Natural killer cell treated with Interleukin-12 subunit alpha and Interleukin-12 subunit beta and Interleukin-15 and Interleukin-18, amount 100 ng/mL, for 72 hours (primary cell): ENCODE results near the gene CLIP4. TPM values are rescaled to one million over a fixed set of nuclear protein-coding genes. Genes with fewer than 3 reads are reported as not detected.
A peak's percentile ranks its signal among the peaks of the same experiment; 100 is the strongest.

Source experiments
- ATAC-seq, 2 donors: fragments of 150-1000 bp; cut with Tn5 transposase in 1 of 2; sonication (Bioruptor Pico), chemical (Tn5 transposase) in 1 of 2; 2 replicates each; pipeline ENCODE4 v1.10.0; 2021
- DNase-seq: peaks from one replicate; pipeline ENCODE4 v3.0.0; 2022; ENCODE audit warnings: low spot score
- H3K27ac Mint-ChIP-seq, 2 donors: 1 replicate in 1 of 2; 2 replicates in 1 of 2; pipeline ENCODE4 v1.8.0; 2022; ENCODE audit warnings: mixed read lengths in 2 of 2, mild to moderate bottlenecking in 1 of 2, moderate library complexity in 1 of 2
- H3K27me3 Mint-ChIP-seq, 2 donors: 1 replicate in 1 of 2; 2 replicates in 1 of 2; pipeline ENCODE4 v1.8.0; 2022; ENCODE audit warnings: mixed read lengths in 2 of 2
- H3K36me3 Mint-ChIP-seq: one replicate; pipeline ENCODE4 v1.8.0; 2022; ENCODE audit warnings: mixed read lengths
- H3K4me1 Mint-ChIP-seq, 2 donors: 1 replicate in 1 of 2; 2 replicates in 1 of 2; pipeline ENCODE4 v1.8.0; 2022; ENCODE audit warnings: low read depth in 2 of 2, mixed read lengths in 2 of 2, mild to moderate bottlenecking in 1 of 2
- H3K4me3 Mint-ChIP-seq: one replicate; pipeline ENCODE4 v1.8.0; 2022; ENCODE audit warnings: mixed read lengths
- H3K9me3 Mint-ChIP-seq: 2 replicates; pipeline ENCODE4 v1.8.0; 2022; ENCODE audit warnings: mixed read lengths
- total RNA-seq, 2 donors: library from RNA; stranded (reverse); gene quantifications; one replicate each; pipeline ENCODE4 v1.2.3, GENCODE V29; 2022

Gene CLIP4
- total RNA-seq, 2 donors from 2014 or later: 24.4 to 40.6 TPM

DNA sequence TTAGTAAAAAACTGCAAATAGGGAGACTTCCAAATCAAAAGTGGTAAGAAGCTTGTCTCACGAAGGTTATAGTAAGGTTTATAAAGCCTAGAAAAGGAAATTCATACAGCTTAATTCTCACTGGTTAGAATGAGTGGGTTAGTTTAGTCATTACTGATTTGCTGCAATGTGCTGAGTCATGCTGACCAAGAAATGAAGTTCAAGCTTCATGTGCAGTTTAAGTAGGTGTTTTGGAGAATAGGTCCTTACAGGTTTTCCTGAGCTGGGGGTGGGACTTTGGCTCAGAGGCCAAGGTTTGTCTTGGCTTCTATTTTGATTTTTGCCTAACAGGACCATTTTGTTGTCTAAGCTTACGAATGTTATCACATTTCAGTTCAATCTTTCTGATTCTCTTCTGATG lies 15.1 kb downstream of the CLIP4 start:
- H3K4me1 Mint-ChIP-seq: peaks cover 20 to 30% of the 10 kb centered on the region in 2 donors
- peak; percentile 90 to 98 for ATAC-seq
- no peaks in the 10 kb centered on the region for H3K27me3 Mint-ChIP-seq
- no peaks in the 10 kb centered on the region for H3K9me3 Mint-ChIP-seq
- H3K27ac Mint-ChIP-seq: peak overlapping the region; percentile 88 to 92
- peaks cover 15% of the 10 kb centered on the region for H3K36me3 Mint-ChIP-seq
- DNase-seq: no peak
- H3K4me3 Mint-ChIP-seq: peak overlapping the region; percentile 78

- Mint-ChIP-seq H3K27me3 (no peaks in the 10 kb centered on the region), H3K36me3 (peaks cover 42% of the 10 kb centered on the region), H3K4me3 (no peak overlapping the region), H3K9me3 (no peaks in the 10 kb centered on the region), H3K4me1 (peaks cover 20 to 33% of the 10 kb centered on the region in 2 donors), H3K27ac (no peak overlapping the region)
- DNase-seq (no peak), ATAC-seq (no peak)
These were observed 19.7 kb downstream of the CLIP4 start for GRCh38 chr2:29134933-29135332.

- Mint-ChIP-seq H3K27ac (peak overlapping the region in 1 of 2 donors; percentile 30), H3K27me3 (no peaks in the 10 kb centered on the region), H3K4me3 (no peak overlapping the region), H3K4me1 (peaks cover 26 to 34% of the 10 kb centered on the region in 2 donors), H3K36me3 (peaks cover 47% of the 10 kb centered on the region), H3K9me3 (no peaks in the 10 kb centered on the region)
- ATAC-seq (no peak), DNase-seq (no peak)
These were observed 23.9 kb downstream of the CLIP4 start for GRCh38 chr2:29139152-29139551.

- H3K4me3 Mint-ChIP-seq: peak overlapping the region; percentile 35
- H3K27me3 Mint-ChIP-seq: no peaks in the 10 kb centered on the region
- peaks cover 26 to 32% of the 10 kb centered on the region in 2 donors for H3K4me1 Mint-ChIP-seq
- H3K36me3 Mint-ChIP-seq: peaks cover 47% of the 10 kb centered on the region
- ATAC-seq (no peak), DNase-seq (no peak)
- H3K27ac Mint-ChIP-seq: peak overlapping the region in 1 of 2 donors; percentile 30
- H3K9me3 Mint-ChIP-seq: no peaks in the 10 kb centered on the region
These were observed 24.5 kb downstream of the CLIP4 start for GRCh38 chr2:29139731-29140130.

GRCh38 chr2:29143657-29144056 lies 28.4 kb downstream of the CLIP4 start:
- H3K27ac Mint-ChIP-seq: no peak overlapping the region
- peaks cover 26% of the 10 kb centered on the region for H3K36me3 Mint-ChIP-seq
- ATAC-seq (no peak), DNase-seq (no peak)
- H3K4me1 Mint-ChIP-seq: peaks cover 23 to 25% of the 10 kb centered on the region in 2 donors
- no peaks in the 10 kb centered on the region for H3K9me3 Mint-ChIP-seq
- H3K27me3 Mint-ChIP-seq: no peaks in the 10 kb centered on the region
- H3K4me3 Mint-ChIP-seq: no peak overlapping the region

- Mint-ChIP-seq H3K9me3 (no peaks in the 10 kb centered on the region), H3K36me3 (peaks cover 8% of the 10 kb centered on the region), H3K4me1 (peaks cover 6 to 14% of the 10 kb centered on the region in 2 donors), H3K27me3 (no peaks in the 10 kb centered on the region), H3K4me3 (no peak overlapping the region), H3K27ac (no peak overlapping the region)
- ATAC-seq: no peak
- DNase-seq: no peak
These were observed 31.0 kb downstream of the CLIP4 start for GRCh38 chr2:29146197-29146596.

DNA sequence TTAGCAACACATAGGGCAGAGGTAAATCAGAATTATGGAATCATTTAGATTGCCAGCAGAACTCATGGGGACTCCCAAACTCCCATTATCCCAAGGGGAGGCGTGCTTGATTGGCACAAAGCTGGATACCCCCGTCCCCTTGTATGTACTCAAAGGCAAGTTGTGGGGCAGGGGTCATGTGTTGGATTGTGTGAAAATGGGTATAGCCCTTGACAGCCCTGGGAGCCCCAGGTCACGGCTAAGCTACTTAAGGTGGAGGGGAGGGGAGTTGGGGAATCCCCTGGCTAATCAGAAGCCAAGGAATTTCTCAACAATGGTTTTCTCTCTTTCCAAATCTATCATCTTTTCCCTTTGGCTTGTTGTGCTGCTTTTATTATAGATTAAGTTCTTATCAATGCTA lies 32.7 kb downstream of the CLIP4 start:
- ATAC-seq (no peak), DNase-seq (no peak)
- Mint-ChIP-seq H3K27ac (no peak overlapping the region), H3K36me3 (peaks cover 3% of the 10 kb centered on the region), H3K4me1 (peaks cover 0 to 6% of the 10 kb centered on the region in 2 donors), H3K27me3 (no peaks in the 10 kb centered on the region), H3K4me3 (no peak overlapping the region), H3K9me3 (no peaks in the 10 kb centered on the region)

DNA sequence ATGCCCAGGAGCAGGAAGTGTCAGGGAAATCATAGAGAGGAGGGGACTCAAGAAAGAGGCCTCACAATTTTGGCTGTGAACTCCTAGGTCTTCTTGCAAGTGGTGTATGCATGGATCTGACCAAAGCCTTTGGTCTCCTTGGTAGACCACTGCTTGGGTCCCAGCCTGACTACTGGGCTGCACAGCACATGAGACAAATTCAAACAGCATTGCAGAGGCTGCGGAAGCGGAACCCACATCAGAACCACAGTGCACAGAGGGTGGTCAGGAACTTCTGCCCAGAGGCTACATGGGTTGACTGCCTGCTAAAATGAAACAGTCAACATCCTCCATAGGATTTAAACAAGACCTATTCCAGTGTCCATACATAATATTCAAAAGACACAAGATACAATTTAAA lies 39.4 kb downstream of the CLIP4 start:
- no peak for DNase-seq
- Mint-ChIP-seq H3K36me3 (peaks cover 27% of the 10 kb centered on the region), H3K4me1 (peaks cover 8 to 17% of the 10 kb centered on the region in 2 donors), H3K27ac (peak overlapping the region; percentile 27 to 57), H3K9me3 (no peaks in the 10 kb centered on the region), H3K27me3 (no peaks in the 10 kb centered on the region), H3K4me3 (peak overlapping the region; percentile 26)
- peak; percentile 20 to 63 for ATAC-seq

- H3K27me3 Mint-ChIP-seq: no peaks in the 10 kb centered on the region
- DNase-seq: no peak
- peaks cover 27% of the 10 kb centered on the region for H3K36me3 Mint-ChIP-seq
- H3K4me1 Mint-ChIP-seq: peaks cover 8 to 11% of the 10 kb centered on the region in 2 donors
- no peaks in the 10 kb centered on the region for H3K9me3 Mint-ChIP-seq
- no peak overlapping the region for H3K4me3 Mint-ChIP-seq
- ATAC-seq: no peak
- peak overlapping the region in 1 of 2 donors; percentile 34 for H3K27ac Mint-ChIP-seq
These were observed 40.4 kb downstream of the CLIP4 start for GRCh38 chr2:29155578-29155977.

DNA sequence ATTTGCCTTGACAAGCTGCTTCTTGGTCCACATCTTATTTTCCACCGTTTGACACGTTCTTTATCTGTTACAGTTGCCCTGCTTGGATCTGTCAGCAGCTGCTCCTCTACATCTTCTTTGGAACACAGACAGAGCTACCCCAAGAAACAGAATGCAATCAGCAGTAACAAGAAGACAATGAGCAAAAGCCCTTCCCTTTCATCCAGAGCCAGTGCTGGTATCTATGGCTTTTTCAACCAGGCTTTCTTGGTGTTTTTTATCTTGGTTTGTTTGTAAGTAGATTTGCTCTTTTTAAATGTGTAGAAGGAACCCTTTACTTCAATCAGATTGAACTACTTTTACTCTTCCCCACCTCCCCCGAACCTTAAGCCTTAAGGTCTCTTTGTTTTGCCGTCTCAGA lies 41.9 kb downstream of the CLIP4 start:
- no peaks in the 10 kb centered on the region for H3K9me3 Mint-ChIP-seq
- DNase-seq (no peak), ATAC-seq (no peak)
- no peaks in the 10 kb centered on the region for H3K27me3 Mint-ChIP-seq
- no peak overlapping the region for H3K27ac Mint-ChIP-seq
- H3K4me1 Mint-ChIP-seq: peaks cover 8 to 11% of the 10 kb centered on the region in 2 donors
- H3K4me3 Mint-ChIP-seq: no peak overlapping the region
- peaks cover 27% of the 10 kb centered on the region for H3K36me3 Mint-ChIP-seq

GRCh38 chr2:29159125-29159524 lies 43.9 kb downstream of the CLIP4 start:
- Mint-ChIP-seq H3K4me3 (no peak overlapping the region), H3K27ac (no peak overlapping the region), H3K9me3 (no peaks in the 10 kb centered on the region), H3K36me3 (peaks cover 18% of the 10 kb centered on the region), H3K27me3 (no peaks in the 10 kb centered on the region), H3K4me1 (peaks cover 8 to 11% of the 10 kb centered on the region in 2 donors)
- ATAC-seq (no peak), DNase-seq (no peak)

DNA sequence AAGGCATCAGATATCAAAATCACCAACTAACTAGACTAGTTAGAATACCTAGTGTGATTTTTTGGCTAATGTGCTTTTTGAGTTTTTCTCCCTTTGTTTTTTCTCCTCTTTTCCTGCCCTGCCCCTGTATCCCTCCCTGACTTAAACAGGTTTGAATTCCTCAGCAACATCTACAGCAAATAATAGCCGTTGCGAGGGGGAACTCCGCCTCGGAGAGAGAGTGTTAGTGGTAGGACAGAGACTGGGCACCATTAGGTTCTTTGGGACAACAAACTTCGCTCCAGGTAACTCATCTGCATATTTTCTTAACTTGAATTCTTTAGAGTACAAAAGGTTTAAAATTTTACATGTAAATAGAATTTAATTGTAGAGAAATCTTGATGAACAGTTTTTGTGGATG lies 45.0 kb downstream of the CLIP4 start:
- peaks cover under 1 to 2% of the 10 kb centered on the region in 2 donors for H3K4me1 Mint-ChIP-seq
- H3K36me3 Mint-ChIP-seq: peaks cover 14% of the 10 kb centered on the region
- H3K27ac Mint-ChIP-seq: no peak overlapping the region
- no peak overlapping the region for H3K4me3 Mint-ChIP-seq
- no peaks in the 10 kb centered on the region for H3K9me3 Mint-ChIP-seq
- ATAC-seq (no peak), DNase-seq (no peak)
- no peaks in the 10 kb centered on the region for H3K27me3 Mint-ChIP-seq

DNA sequence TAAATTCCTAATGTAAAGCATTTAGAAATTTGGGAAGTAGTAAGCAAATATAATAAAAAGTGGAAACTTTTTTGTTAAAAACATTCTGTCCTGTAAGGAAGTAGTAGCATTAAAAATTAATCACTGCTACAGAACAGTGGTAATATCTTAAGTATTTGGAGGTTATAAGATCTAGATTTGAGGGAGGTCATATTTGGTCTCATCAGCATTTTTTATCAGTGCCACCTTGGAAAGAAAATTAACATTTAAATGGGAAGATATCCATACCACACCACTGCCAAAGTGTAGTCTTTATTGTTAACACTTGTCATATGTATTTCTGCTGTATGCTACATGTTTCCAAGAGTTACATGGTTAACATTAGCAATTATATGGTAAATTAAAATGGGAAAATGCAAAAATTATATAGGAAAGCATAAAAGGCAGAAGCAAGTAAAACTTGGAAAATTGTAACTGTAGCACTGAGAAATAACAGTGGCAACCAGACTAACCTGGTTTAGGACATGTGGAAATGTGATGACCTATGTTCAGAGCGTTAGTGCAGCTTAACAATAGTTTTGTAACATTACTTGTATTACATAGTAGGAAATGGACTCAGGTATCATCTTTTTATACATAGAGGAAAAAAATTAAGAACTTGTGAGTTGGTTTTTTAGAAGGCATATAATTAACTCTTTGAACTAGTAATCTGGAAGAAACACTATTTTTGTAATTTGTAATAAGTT lies 47.2 kb downstream of the CLIP4 start:
- Mint-ChIP-seq H3K27me3 (no peaks in the 10 kb centered on the region), H3K36me3 (peaks cover 10% of the 10 kb centered on the region), H3K4me1 (no peaks in the 10 kb centered on the region), H3K9me3 (no peaks in the 10 kb centered on the region), H3K4me3 (no peak overlapping the region), H3K27ac (no peak overlapping the region)
- DNase-seq (no peak), ATAC-seq (no peak)

DNA sequence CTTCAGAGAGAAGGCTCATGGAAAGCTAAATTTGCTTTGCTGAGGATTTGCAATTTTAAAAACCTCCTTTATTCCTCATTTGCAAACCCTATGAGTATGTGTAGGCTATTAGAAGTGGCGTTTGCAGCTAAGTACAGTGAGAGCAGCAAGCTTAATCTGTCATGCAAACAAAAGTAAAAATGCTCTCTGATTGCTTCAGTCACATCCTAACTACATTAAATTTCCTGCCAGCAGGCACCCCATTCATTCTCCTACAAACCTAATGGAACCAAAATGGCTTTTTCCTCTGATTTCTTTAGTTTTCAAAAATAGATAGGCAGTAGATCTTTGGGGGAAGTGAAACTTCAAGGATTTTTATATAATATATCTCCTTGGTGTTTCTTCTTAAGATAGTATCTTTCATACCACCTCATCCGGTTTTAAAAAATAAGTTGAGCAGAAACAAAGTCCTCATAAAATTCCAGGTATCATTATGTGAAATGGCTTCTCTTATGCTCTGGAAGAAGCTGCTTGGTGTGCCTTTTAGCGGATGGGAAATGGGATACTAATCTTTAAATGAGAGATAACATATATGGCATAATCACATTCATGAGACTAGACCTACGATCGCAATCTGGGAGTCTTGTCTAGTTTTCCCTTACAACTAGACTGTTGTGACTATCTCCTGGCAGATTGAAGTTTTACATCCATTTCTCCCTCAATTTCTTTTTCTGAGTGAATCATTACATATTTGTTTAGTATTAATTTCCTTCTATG lies 49.1 kb downstream of the CLIP4 start:
- H3K27me3 Mint-ChIP-seq: no peaks in the 10 kb centered on the region
- H3K4me3 Mint-ChIP-seq: no peak overlapping the region
- no peak for ATAC-seq
- H3K9me3 Mint-ChIP-seq: no peaks in the 10 kb centered on the region
- no peaks in the 10 kb centered on the region for H3K4me1 Mint-ChIP-seq
- H3K27ac Mint-ChIP-seq: no peak overlapping the region
- H3K36me3 Mint-ChIP-seq: peaks cover under 1% of the 10 kb centered on the region
- DNase-seq: no peak
